ENCODE results near the gene TJP2.

TJP2 gene

GRCh38 chr9:69199769-69200470, 25.8 kb downstream of the TJP2 start:
- no peak for TF ChIP-seq CTCF (IDR thresholded peaks at IDR 0.05; ENCODE audit: insufficient read depth, missing control alignments)
- DNase-seq (ENCODE audit: insufficient read length, low spot score) (no peak), FAIRE-seq (no peak)

- TF ChIP-seq CTCF (IDR thresholded peaks at IDR 0.05; ENCODE audit: insufficient read depth, missing control alignments) = no peak
- FAIRE-seq = no peak
These were observed 28.5 kb downstream of the TJP2 start for GRCh38 chr9:69202556-69202955.

DNA sequence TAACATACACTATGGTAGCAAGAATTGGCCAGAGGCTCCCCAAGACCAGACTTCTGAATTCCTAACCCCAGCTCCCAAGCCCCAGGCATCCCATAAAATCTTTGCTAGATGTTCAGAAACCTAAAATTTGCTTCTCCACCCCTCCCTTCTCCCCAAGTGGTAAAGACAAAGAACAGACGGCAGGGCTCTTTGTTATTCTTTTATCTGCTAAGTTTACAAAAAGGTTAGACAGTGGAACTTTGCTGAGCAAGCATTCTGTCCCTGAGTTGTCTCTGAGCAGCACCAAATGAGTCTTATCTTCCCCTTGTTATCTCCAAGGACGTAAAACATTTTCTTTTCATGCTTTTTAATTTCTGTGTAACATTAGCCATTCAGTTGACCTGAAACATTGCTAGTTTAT, 30.2 kb downstream of the TJP2 start:
- DNase-seq (ENCODE audit: insufficient read length, low spot score) = no peak
- FAIRE-seq = no peak
- TF ChIP-seq CTCF (IDR thresholded peaks at IDR 0.05; ENCODE audit: insufficient read depth, missing control alignments) = no peak

More at GRCh38 chr9:69202556-69202955, 28.5 kb downstream of the TJP2 start:
- DNase-seq (ENCODE audit: insufficient read length, low spot score) = no peak

DNA sequence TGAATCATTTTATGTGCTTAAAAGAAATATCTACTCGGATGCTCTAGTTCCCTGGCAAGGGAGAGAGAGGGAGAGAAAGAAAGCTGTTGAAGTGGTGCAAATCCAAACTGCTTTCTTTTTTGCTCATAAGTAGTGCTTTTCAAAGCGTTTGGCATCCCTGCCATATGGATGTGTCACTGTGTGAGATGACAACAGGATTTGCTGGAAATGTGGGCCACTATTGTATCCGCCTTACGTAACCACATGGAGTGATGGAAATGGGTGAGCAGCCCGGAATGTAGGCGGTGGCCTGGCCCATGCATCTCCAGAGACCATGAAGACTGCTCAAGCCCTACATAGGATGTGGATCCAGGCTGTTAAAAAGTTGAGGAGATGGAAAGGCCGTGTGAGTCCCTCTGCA, 30.8 kb downstream of the TJP2 start:
- DNase-seq (ENCODE audit: insufficient read length, low spot score) = no peak
- FAIRE-seq = no peak

DNA sequence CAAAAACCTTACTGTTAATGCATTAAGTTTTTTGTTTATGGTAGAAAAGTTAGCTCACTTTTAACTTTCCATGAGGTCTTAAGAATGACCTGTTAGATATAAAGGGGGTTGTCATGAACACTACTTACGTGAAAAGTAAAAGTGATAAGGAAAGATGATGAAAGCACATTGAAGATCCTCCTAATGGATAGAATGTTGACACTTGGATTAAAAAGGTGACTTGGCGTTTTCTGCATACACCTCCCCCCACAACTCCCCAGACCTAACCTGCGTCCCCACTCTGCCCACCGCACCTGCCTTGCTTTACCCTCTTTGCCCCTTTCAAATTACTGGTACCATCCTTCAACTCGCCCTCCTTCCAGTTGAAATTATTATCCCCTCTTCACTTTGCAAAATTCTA, 32.0 kb downstream of the TJP2 start:
- no peak for FAIRE-seq
- TF ChIP-seq CTCF (IDR thresholded peaks at IDR 0.05; ENCODE audit: insufficient read depth, missing control alignments) = no peak
- DNase-seq (ENCODE audit: insufficient read length, low spot score) = no peak

More for the DNA sequence above, 30.8 kb downstream of the TJP2 start:
- TF ChIP-seq CTCF (IDR thresholded peaks at IDR 0.05; ENCODE audit: insufficient read depth, missing control alignments) = no peak

- FAIRE-seq = no peak
- no peak for DNase-seq (ENCODE audit: insufficient read length, low spot score)
- TF ChIP-seq CTCF (IDR thresholded peaks at IDR 0.05; ENCODE audit: insufficient read depth, missing control alignments) = no peak
These were observed 33.4 kb downstream of the TJP2 start for GRCh38 chr9:69207503-69207902.

- no peak for TF ChIP-seq CTCF (IDR thresholded peaks at IDR 0.05; ENCODE audit: insufficient read depth, missing control alignments)
- no peak for FAIRE-seq
These were observed 37.5 kb downstream of the TJP2 start for GRCh38 chr9:69211424-69212036.

More at GRCh38 chr9:69211424-69212036, 37.5 kb downstream of the TJP2 start:
- DNase-seq (ENCODE audit: insufficient read length, low spot score) = no peak

Data from D721Med (cell line).